Smooth muscle cell (in vitro differentiated cells): ENCODE results near the gene DUSP6. TPM values are rescaled to one million over a fixed set of nuclear protein-coding genes. Genes with fewer than 3 reads are reported as not detected.

Experiments used
- DNase-seq: peaks from one replicate; lab custom pipeline; 2025; ENCODE audit not compliant: unreplicated experiment; lab: John Stamatoyannopoulos, UW
- H2AFZ ChIP-seq: fragments of 200-600 bp; sonication (generic); 2 replicates; pipeline ENCODE4 v1.6.0; 2016; ENCODE audit warnings: antibody characterized with exemption, low read depth, mild to moderate bottlenecking
- H3F3A ChIP-seq: fragments of 200-600 bp; sonication (generic); 2 replicates; pipeline ENCODE4 v1.6.0; 2017; ENCODE audit warnings: antibody characterized with exemption, low read depth
- H3K27ac ChIP-seq: fragments of 200-600 bp; sonication (generic); 2 replicates; pipeline ENCODE4 v1.5.1; 2016; ENCODE audit warnings: low read depth, mild to moderate bottlenecking
- H3K27me3 ChIP-seq: fragments of 200-600 bp; sonication (generic); 2 replicates; pipeline ENCODE4 v1.6.1; 2016; ENCODE audit warnings: low read depth, mild to moderate bottlenecking
- H3K36me3 ChIP-seq: fragments of 200-600 bp; sonication (generic); 2 replicates; pipeline ENCODE4 v1.5.1; 2016; ENCODE audit warnings: low read depth
- H3K4me1 ChIP-seq: fragments of 200-600 bp; sonication (generic); 2 replicates; pipeline ENCODE4 v1.5.1; 2016; ENCODE audit warnings: low read depth
- H3K4me2 ChIP-seq: fragments of 200-600 bp; sonication (generic); 2 replicates; pipeline ENCODE4 v1.6.0; 2016; ENCODE audit warnings: mild to moderate bottlenecking
- H3K4me3 ChIP-seq: fragments of 200-600 bp; sonication (generic); 2 replicates; pipeline ENCODE4 v1.5.1; 2016; ENCODE audit warnings: mild to moderate bottlenecking
- H3K79me2 ChIP-seq: fragments of 200-600 bp; sonication (generic); 2 replicates; pipeline ENCODE4 v1.6.0; 2016; ENCODE audit warnings: low read depth, mild to moderate bottlenecking
- H3K9ac ChIP-seq: fragments of 200-600 bp; sonication (generic); 2 replicates; pipeline ENCODE4 v1.6.0; 2016; ENCODE audit warnings: low read depth
- H3K9me3 ChIP-seq: fragments of 200-600 bp; sonication (generic); replicated peaks from 2 replicates; pipeline ENCODE4 v1.5.1; 2016; ENCODE audit warnings: low read depth
- H4K20me1 ChIP-seq: fragments of 200-600 bp; sonication (generic); 2 replicates; pipeline ENCODE4 v1.6.0; 2016; ENCODE audit warnings: low read depth
- WGBS: methylation state at CpG from one replicate; pipeline ENCODE4 v1.1.7; 2016; ENCODE audit warnings: low lambda C conversion rate; 5-methylcytosine and 5-hydroxymethylcytosine counted together
- polyA plus RNA-seq: library from polyadenylated mRNA; unstranded; fragments of >200 nt; fragmentation: Nextera tagmentation; extraction: Ambion mirVana; gene quantifications from 2 replicates; pipeline ENCODE4 v1.2.1, GENCODE V29; 2016
- total RNA-seq: library from RNA; depleted of rRNA; stranded (reverse); fragments of >200 nt; gene quantifications from 2 replicates; pipeline ENCODE4 v1.2.3, GENCODE V29; 2014
- TF ChIP-seq, protein P1 (sequence below): fragments of 200-600 bp; sonication (generic); IDR thresholded peaks from 2 replicates; pipeline ENCODE4 v1.5.1; 2017; ENCODE audit warnings: borderline replicate concordance, mild to moderate bottlenecking, antibody characterized with exemption; ENCODE audit not compliant: insufficient read depth, poor library complexity, severe bottlenecking

The DUSP6 gene
- total and polyA plus RNA-seq, 2 experiments from 2014 or later = 147 to 192 TPM

- WGBS = 94% methylated on average over 4 of the region's 4 CpGs
- Histone ChIP-seq H3K9me3 (no peaks in the 10 kb centered on the region), H3K27ac (no peak overlapping the region), H2AFZ (no peak overlapping the region), H3K27me3 (no peaks in the 10 kb centered on the region), H3K9ac (no peak overlapping the region), H4K20me1 (no peaks in the 10 kb centered on the region), H3K79me2 (no peaks in the 10 kb centered on the region), H3K4me2 (no peak overlapping the region), H3K4me3 (no peak overlapping the region), H3F3A (no peaks in the 10 kb centered on the region), H3K4me1 (peaks cover 26% of the 10 kb centered on the region), H3K36me3 (no peaks in the 10 kb centered on the region)
- TF ChIP-seq, protein P1, sequence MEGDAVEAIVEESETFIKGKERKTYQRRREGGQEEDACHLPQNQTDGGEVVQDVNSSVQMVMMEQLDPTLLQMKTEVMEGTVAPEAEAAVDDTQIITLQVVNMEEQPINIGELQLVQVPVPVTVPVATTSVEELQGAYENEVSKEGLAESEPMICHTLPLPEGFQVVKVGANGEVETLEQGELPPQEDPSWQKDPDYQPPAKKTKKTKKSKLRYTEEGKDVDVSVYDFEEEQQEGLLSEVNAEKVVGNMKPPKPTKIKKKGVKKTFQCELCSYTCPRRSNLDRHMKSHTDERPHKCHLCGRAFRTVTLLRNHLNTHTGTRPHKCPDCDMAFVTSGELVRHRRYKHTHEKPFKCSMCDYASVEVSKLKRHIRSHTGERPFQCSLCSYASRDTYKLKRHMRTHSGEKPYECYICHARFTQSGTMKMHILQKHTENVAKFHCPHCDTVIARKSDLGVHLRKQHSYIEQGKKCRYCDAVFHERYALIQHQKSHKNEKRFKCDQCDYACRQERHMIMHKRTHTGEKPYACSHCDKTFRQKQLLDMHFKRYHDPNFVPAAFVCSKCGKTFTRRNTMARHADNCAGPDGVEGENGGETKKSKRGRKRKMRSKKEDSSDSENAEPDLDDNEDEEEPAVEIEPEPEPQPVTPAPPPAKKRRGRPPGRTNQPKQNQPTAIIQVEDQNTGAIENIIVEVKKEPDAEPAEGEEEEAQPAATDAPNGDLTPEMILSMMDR = no peak
- no peak for DNase-seq
Measured at GRCh38 chr12:89311703-89312293, 40.5 kb downstream of the DUSP6 start.

DNA sequence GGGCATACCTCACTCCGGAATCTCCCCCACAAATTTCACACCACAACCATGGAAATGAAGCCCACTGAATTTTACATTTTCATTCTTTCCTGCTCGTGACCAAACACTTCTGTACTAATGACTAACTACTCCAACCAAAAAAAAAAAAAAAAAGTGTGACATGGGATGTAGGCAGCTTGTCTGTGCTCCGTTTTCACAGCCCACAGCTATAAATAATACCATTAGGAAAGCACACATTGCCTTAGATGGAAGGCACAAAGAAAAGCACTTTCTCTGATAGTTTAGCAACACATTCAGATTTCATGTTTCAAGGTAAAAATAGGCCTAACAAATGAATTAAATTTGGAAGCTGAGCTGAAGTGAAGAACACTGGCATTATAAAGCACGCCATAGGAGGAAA lies 42.5 kb downstream of the DUSP6 start:
- H3K9ac ChIP-seq = no peak overlapping the region
- no peaks in the 10 kb centered on the region for H3K36me3 ChIP-seq
- H4K20me1 ChIP-seq = no peaks in the 10 kb centered on the region
- DNase-seq = no peak
- no peak overlapping the region for H3K4me2 ChIP-seq
- no peak overlapping the region for H2AFZ ChIP-seq
- H3F3A ChIP-seq = no peaks in the 10 kb centered on the region
- H3K27ac ChIP-seq = no peak overlapping the region
- no peaks in the 10 kb centered on the region for H3K9me3 ChIP-seq
- TF ChIP-seq, protein P1 = no peak
- no peaks in the 10 kb centered on the region for H3K27me3 ChIP-seq
- 52% methylated on average over 4 of the region's 4 CpGs for WGBS
- H3K4me1 ChIP-seq = peaks cover 7% of the 10 kb centered on the region
- H3K4me3 ChIP-seq = no peak overlapping the region
- H3K79me2 ChIP-seq = no peaks in the 10 kb centered on the region

DNA sequence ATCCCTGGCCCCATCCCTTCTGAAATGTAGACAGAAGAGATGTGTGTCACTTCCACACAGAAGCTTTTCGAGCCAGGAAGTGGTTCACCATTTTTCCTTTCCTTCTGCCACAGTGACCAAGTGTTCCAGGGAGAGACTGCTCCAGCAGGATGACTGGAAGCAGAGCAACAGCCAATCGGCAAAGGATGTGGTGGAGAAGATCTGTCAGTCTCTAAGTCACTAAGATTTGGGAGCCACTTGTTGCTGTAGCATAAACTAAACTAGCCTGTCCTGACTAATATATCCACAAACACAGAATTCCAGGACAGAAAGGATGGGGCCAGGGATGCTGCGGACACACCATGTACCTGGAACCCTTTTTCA lies 42.9 kb downstream of the DUSP6 start:
- Histone ChIP-seq H3F3A (no peaks in the 10 kb centered on the region), H3K4me1 (peaks cover 4% of the 10 kb centered on the region), H3K27ac (no peak overlapping the region), H2AFZ (no peak overlapping the region), H3K36me3 (no peaks in the 10 kb centered on the region), H3K79me2 (no peaks in the 10 kb centered on the region), H3K9ac (no peak overlapping the region), H3K9me3 (no peaks in the 10 kb centered on the region), H3K27me3 (no peaks in the 10 kb centered on the region), H4K20me1 (no peaks in the 10 kb centered on the region), H3K4me3 (no peak overlapping the region), H3K4me2 (no peak overlapping the region)
- TF ChIP-seq, protein P1 = no peak
- DNase-seq = no peak
- WGBS = 79% methylated on average over 3 of the region's 3 CpGs
